ENCODE data around the gene TAF1A.

TAF1A gene

DNA sequence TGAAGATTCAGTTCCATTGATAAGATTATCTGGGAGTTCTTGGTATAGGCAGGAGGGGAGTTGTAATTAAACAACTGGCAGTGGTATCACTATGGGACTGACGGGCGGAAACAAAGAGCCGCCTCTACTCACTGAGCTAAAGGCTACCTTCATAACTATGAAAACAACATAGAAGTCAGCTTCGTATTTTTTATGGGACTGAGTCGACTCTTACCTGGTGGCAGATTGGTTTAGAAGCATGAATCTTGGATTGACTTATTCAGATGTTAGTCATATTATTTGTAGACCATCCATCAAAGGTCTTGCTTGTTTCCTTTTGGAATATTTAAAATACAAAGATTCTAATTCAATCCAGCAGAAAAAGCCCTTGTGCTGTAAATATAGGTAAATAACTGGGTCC, 35.6 kb downstream of the TAF1A start:
- DNase-seq (ENCODE audit: low spot score) = no peak
- no peak overlapping the region for H3K4me3 ChIP-seq
- no peak for TF ChIP-seq CTCF (IDR thresholded peaks at IDR 0.05)
- H3K27ac ChIP-seq = no peak overlapping the region

DNA sequence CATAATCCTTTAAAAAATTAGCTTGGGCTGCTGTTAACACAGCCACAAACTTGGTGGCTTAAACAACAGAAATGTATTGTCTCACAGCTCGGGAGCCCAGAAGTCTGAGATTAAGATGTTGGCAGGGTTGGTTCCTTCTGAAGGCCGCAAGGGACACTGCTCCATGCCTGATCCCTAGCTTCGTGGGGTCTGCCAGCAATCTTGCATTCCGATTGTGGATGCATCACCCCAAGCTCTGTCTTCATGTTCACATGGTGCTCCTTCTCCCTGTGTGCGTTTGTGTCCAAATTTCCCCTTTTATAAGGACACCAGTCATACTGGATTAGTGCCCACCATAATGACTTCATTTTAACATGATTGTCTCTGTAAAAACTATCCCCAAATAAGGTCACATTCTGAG, 36.9 kb downstream of the TAF1A start:
- H3K4me3 ChIP-seq = no peak overlapping the region
- no peak for DNase-seq (ENCODE audit: low spot score)
- peak overlapping the region; percentile 15 to 37 for H3K27ac ChIP-seq
- no peak for TF ChIP-seq CTCF (IDR thresholded peaks at IDR 0.05)

- TF ChIP-seq CTCF (IDR thresholded peaks at IDR 0.05) = no peak
- Histone ChIP-seq H3K27ac (no peak within 1 kb of the TSS), H3K4me3 (no peak within 1 kb of the TSS)
- no peak for DNase-seq (ENCODE audit: low spot score)
Measured at GRCh38 chr1:222547944-222548671, 41.6 kb downstream of the TAF1A start, which contains the start of gene HHIPL2. TSS of gene HHIPL2 (minus strand) at chr1:222548104. CDS start at chr1:222548044, 60 bp downstream.

DNA sequence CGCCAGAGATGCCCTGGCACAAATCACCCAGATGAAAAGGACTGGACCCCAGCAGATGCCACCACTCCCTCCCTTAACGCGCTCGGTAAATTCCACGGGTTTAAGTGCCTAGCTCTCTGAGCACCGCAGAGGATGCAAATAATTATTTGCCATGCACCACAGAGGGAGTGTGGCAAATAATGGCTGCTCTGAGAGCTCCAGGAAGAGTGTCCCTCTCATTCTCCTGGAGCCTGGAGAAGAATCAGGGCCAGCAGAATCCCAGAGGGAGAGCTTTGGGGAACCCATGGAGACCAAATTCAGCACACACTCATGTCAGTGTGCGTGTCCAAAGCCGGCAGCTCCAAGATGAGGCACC, 42.5 kb downstream of the TAF1A start:
- no peak for DNase-seq (ENCODE audit: low spot score)
- no peak for TF ChIP-seq CTCF (IDR thresholded peaks at IDR 0.05)
- no peak overlapping the region for H3K4me3 ChIP-seq
- H3K27ac ChIP-seq = no peak overlapping the region

GRCh38 chr1:222546548-222547259, 43.0 kb downstream of the TAF1A start:
- peak overlapping the region in 1 of 2 donors; percentile 24 for H3K27ac ChIP-seq
- no peak for TF ChIP-seq CTCF (IDR thresholded peaks at IDR 0.05)
- DNase-seq (ENCODE audit: low spot score) = no peak
- peak overlapping the region; percentile 15 for H3K4me3 ChIP-seq

- no peak for TF ChIP-seq CTCF (IDR thresholded peaks at IDR 0.05)
- no peak for DNase-seq (ENCODE audit: low spot score)
- Histone ChIP-seq H3K27ac (no peak overlapping the region), H3K4me3 (no peak overlapping the region)
Measured at GRCh38 chr1:222546091-222546490, 43.6 kb downstream of the TAF1A start.

DNA sequence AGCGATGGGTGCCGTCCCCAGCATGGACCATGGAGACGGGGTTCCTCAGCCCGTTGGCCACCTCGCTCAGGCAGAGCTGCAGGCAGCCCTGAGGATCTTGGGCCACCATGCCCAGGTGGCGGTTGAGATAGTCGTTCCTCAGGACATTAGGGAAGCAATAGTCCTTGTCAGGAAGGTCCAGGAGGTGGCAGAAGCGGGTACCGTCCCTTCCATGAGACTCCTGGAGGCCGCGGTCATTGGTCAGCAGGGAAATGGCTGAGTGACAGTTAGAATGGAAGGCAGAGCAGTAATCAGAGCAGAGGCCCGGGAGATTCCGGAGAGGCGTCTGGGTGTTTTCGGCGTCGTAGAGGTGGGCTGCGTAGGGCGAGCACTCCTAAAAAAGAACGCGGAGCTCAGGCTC, 45.9 kb downstream of the TAF1A start:
- TF ChIP-seq CTCF (IDR thresholded peaks at IDR 0.05) = no peak
- no peak for DNase-seq (ENCODE audit: low spot score)
- Histone ChIP-seq H3K27ac (no peak overlapping the region), H3K4me3 (no peak overlapping the region)
